Embryonic facial prominence (tissue), 1 donor: ENCODE data around the gene DEDD.
"Not testable (repeated sequence)": the region's sequence is repeated elsewhere in the genome, so short reads cannot be mapped to it uniquely, and the experiment has no call there.

Experiments used
- DNase-seq: peaks from one replicate; pipeline ENCODE4 v3.0.0-alpha.2; 2016; ENCODE audit errors: extremely low spot score

Gene DEDD

DNA sequence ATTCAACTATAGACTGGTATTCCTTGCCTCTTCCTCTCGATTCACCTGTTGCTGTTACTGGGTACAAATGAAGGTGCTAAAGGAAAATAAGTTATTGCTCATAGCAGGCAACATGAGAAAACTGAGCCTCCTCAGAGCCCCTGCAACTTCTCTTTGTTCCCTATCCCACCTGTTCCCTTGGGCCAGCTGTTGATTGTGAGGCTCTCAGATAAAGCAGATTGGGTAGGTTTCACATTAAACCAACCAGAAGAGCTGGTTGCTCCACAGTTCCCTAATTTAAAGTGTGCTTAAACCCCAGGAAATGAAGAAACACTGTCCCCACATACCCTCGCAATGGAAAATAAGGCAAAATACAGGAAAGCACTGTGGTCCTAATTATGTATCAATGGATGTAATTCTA, 4.8 kb downstream of the DEDD start:
- no peak for DNase-seq

DNA sequence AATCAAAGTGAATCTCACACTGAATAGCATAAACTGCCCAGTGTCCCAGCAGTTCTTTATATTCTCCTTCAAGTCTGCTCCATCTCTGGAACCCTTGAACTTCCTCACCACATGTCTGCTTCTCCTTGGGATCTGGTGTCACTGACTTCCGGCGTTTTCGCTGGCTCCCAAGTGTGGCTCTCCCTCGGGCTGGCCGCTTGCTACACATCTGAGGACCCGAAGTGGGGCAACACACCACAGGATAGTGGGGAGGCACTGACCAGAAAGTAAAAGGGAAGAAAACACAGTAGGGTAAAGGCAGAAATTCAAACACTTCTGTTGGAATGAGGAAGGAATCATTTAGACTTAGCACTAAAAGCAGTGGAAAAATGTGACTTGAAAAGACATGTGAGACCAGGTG, 9.5 kb downstream of the DEDD start:
- DNase-seq = no peak

DNA sequence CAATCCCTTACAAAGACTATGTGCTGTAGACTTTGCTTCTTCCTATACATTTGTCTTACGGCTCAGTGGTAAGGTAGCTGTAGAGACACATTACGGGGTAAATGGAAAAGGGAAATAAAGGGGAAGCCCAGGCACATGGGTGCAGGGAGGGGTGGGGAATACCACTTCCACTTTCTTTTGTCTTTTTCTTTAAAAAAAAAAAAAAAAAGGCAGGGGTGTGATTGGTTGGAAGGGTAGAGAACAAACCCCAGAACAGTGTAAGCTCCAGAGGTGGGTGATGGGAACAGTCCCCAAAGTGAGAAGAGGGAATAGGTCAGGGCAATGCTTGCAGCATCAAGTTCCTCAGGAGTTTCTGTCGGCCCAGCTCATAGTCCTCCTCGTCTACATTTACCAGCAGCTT, 10.6 kb downstream of the DEDD start:
- no peak for DNase-seq

DNA sequence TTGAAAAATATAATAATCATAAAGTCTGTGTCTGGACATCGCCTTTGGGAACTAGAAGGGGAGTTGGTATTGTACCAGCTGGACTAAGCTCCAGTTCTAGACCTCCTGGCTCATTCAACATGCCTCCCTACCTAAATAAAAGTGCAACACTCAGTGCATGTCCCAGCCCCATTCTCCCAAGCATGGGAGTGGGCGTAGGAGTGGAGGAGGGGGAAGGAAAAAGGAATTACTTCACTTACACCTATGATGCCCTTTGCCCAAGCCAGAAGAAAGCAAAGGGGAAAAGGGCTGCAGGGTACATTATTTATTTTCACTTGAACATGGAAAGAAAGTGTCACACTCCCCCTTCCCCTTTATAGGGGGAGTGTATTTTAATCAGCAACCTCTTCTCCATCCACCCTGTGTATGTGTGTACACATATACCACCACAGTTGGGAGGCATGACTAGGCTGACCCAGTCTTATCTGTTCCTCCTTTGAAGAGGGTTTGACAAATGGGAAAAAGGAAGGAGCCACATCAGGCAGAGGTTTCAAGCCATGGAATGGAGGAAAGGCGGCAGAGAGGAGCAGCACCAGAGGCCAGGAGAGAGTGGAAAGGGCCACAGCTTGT, 11.3 kb downstream of the DEDD start:
- DNase-seq = no peak

DNA sequence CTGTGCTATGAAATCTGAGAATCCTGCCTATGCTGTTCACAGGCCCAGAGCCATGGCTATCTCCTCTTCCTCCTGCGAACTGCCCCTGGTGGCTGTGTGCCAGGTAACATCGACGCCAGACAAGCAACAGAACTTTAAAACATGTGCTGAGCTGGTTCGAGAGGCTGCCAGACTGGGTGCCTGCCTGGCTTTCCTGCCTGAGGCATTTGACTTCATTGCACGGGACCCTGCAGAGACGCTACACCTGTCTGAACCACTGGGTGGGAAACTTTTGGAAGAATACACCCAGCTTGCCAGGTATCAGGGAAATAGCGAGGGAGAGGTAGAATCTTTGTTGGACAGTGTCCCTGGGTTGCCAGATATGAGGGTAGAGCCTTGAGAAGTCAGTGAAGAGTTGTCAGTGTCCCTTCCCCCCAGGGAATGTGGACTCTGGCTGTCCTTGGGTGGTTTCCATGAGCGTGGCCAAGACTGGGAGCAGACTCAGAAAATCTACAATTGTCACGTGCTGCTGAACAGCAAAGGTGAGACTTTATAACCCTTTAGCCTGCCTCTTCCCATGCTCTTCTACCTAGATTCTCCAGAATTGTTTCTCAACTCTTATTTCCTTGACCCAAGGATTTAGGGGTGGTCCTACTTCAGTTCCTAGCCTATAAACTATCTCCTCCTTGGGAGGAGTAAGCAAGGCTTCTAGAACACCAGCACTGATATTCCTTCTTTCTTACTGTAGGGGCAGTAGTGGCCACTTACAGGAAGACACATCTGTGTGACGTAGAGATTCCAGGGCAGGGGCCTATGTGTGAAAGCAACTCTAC, 13.2 kb downstream of the DEDD start:
- DNase-seq = peak; percentile 68

DNA sequence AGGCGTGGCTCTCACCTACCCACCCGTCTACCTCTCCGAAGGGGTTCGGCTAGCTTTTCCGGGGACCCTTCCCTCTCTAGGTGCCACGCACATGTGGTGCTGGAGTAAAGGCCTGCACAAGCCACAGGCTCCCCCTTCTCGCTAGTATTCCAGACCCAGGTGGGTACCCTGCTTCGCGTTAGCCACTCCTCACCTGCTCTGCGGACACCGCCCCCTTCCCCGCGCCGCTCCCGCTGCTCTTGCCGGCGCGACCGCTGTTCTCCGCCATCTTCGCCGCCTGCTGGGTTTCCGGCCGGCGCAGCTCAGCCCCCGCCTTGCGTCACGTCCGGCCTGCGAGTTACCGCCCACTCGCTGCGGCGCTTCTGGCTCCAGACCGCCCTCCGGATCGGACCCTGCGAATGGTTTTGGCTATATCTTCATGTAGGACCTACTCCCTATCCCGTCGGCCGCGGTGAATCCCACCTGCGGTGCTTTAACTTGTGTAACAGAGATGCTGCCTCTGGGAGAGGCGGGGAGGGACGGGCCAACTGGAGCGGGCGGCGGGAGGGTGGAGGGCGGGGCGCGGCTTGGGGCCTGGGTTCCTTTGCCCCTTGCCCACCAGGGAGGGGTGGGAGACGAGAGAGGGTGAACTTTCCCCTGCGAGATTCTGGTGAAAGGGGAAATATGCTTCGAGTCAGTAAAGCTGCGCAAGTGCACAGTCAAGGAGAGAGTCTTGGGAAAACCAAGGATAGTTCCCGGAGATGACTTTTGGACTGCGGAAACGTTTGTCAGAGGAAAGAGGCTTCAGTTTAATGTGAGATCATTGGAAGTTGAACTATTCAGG, 14.5 kb downstream of the DEDD start, which contains the start of the genes NIT1 and PFDN2:
NIT1 (plus strand) TSS at position 347 of the 823 bp plus-strand sequence; CDS start at position 419, 72 bp downstream.
PFDN2 (minus strand) TSS at position 279 of the 823 bp plus-strand sequence; CDS start at position 268, 11 bp downstream.
- peak; percentile 71 for DNase-seq

DNA sequence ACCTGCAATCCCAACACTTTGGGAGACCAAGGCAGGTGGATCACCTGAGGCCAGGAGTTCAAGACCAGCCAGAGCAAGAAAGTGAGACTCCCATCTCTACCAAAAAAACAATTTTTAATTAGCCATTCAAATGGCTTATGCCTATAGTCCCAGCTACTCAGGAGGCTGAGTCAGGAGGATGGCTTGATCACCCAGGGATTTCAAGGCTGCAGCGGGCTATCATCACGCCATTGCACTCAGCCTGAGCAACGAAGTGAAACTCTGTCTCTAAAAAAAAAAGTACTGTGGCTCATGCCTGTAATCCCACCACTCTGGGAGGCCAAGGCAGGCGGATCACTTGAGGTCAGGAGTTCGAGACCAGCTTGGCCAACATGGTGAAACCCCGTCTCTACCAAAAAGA, 16.5 kb downstream of the DEDD start:
- DNase-seq = not testable (repeated sequence)

DNA sequence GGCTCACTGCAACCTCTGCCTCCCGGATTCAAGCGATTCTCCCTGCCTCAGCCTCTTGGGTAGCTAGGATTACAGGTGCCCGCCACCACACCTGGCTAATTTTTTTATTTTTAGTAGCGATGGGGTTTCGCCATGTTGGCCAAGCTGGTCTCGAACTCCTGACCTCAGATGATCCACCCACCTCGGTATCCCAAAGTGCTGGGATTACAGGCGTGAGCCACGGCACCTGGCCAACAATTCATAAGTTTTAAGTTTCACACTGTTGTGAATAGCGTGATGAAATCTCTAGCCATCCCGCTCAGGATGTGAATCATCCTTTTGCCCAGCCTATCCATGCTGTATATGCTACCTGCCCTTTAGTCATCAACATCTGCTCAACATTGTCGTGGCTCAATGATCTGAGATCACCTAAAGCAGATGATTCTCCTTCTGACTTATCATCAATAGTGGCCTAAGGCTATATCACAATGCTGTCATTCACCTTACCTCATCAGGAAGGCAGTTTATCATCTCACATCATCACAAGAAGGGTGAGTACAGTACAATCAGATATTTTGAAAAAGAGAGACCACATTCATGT, 17.2 kb downstream of the DEDD start:
- DNase-seq = no peak

DNA sequence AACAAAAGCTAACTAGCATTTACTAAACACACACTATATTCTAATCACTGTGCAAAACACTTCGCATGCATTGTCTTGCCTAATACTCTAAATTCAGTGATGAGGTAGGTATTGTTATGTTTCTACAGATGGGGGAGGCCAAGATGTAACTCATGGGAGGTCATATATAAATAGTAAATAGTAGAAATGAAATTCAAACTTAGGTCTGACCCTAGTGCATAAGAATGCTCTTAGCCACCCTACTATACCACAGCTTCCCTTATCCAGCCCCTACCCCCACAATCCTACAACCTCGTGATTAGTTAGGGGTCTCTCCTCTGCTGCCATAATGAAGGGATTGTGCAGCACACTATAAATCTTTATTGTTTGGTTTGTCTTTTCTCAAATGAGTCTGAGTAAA, 17.9 kb downstream of the DEDD start:
- no peak for DNase-seq

DNA sequence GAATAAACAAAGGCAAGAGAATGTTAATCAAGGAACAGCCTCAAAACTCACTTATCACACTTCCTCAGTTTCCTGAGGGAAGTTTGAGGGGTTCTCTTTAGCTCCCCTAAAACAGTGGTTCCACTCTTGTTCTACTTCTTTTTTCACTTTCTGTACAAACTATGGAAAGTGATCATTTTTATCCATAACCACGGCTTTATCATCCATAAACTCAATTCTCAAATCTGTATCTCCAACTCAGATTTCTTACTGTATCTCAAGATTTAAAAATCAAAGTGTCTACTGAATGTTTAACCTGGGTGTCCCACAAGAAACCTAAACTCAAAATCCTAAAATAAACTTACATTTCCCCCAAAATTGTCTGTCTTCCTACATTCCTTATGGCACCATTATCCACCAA, 18.6 kb downstream of the DEDD start:
- DNase-seq = no peak

DNA sequence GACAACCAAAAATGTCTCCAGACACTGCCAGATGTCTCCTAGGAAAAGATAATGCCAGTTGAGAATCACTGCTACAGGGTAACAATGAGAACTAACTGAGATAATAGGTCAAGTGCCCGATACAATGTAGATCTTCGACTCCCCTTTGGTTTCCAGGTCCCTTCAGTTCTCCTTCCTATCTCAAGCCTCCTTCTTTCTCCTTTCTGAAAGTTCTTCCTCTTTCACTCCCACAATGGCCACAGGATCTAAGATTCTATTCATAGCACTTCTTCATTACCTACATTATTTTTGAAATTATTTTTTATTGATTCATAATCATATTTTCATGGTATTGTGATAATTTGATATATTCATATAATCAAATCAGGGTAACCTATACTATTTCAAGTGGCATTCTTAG, 20.9 kb downstream of the DEDD start:
- DNase-seq = no peak

DNA sequence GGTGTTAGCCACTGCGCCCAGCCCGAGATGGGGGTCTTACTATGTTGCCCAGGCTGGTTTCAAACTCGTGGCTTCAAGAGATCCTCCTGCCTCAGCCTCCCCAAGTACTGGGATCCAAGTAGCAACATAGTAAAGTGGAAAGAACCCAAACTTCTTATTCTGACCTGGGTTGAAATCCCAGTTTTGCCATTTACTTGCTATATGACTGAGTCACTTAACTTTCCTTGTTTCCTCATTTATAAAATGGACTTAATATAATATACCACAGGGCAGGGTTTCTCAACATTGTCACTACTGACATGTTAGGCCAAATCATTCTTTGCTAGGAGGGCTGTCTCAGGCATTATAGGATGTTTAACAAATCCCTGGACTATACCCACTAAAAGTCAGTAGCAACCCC, 21.4 kb downstream of the DEDD start:
- DNase-seq = no peak

DNA sequence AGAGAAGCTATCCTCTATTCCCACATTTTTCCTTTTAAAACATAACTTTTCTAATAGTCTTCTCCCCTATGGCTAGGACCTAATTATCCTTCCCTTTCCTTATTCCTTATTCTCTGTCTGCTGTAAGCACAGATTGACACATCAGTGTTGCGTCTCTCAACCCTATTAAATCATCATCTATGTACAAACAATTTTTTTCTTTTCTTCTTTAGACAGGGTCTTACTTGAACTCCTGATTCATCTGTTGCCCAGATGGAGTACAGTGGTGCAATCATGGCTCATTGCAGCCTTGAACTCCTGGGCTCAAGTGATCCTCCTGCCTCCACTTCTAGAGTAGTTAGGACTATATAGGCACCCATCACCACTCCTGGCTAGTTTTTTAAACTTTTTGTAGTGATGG, 26.0 kb downstream of the DEDD start:
- DNase-seq = no peak

DNA sequence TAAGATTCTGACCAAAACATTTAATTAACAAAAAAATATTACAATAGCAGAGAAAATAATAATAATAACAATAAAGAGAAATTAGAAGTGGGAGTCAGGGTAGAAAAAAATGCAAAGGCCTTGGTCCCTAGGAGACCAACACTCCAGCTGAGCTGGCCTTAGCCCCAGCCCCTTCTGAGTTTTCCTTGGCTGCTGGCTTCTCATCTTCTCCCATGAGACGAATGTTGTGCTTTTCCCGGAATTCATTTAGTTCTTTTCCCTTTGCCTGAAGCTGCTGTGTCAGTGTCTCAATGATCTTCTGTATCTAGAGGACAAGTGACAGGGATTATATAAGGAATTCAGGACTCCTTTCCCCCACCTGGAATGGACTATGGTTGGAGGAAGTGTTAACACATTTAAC, 31.9 kb downstream of the DEDD start:
- no peak for DNase-seq

DNA sequence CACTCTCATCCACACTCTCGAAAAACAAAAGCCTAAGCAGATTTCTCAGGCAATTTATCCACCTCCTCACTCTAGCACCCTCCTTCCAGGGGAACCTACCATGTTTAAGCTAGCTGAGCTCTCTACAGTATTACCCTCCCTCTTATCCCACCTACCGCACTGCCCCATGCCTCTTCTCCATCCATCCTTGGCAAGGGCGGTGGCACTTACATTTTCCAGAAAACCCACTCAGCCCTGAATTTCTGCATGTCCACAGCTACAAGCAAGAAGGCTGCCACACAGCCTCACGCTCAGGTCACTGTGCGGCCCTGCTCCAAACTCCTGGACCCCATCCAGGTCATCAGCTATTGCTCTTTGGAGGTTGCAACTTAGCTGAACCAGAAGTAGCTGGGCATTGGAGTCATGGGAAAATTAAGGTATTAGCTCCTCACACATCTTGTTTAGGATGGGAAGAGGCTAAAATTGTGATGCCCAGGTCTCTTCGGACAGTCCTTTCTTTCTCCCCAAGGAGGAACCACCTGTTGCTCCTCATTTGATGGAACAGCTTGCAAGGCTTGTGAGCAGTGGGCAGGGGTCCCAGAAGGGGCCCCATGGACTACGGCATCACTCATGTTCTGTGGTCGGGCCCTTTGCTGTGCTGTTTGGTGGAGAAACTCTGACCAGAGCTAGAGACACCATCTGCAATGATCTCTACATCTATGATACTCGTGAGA, 33.2 kb downstream of the DEDD start:
- DNase-seq = no peak

DNA sequence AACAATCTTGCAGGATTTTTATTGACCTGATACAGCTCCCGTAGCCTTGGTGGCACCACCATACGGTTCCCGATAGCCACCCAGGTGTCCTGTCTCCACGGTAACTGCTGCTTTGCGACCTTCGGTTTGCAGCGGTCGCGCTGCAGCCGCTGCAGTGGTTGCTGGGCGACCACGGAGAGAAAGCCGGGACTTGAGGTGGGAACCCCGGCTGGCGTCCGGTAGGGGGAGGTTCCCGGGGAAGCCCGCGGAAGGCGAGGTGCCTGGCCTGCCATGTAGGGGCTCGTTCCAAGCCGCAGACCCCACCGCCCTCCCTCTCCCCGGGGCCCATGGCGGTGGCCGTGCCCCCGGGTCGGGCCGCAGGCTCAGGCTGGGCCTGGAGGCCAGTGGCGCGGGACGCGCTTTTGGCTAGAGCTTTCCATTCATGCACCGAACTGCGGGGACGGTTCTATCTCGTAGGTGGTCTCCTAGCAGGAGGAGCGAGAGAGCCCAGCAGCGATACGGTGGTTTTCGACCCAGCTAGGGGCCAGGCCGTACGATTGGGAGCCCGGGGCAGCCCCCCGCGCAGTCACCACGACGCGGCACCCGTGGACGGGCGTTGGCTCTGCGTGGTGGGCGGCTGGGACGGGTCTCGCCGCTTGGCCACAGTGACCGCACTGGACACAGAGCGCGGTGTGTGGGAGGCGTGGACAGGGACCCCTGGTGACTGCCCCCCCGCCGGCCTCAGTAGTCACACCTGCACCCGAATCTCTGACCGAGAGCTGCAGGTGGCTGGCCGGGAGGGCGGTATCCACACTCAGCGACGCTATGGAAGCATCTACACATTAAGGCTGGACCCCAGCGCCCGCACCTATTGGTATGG, 34.0 kb downstream of the DEDD start, which contains the start of gene KLHDC9:
KLHDC9 (plus strand) TSS at position 152 of the 859 bp plus-strand sequence; CDS start at position 327, 175 bp downstream.
- no peak for DNase-seq

DNA sequence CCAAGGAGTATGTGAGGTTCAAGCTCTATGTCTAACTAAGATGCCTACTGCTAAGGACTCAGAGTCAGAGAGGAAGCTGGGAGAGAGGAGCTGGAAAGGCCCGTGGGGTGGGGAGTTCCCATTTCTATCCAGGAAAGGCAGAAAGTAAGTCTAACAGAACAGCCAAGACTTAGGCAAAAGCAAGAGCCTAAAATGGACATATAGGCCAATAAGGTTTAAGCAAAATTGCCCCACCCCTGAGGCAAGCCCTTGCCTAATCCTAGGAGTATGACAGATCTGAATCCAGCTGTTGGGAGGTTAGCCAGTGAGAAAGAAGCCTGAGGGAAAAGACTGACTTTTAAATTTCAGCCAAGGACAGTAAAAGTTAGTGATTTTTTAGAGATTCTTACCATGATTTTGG, 35.9 kb downstream of the DEDD start:
- DNase-seq = no peak

DNA sequence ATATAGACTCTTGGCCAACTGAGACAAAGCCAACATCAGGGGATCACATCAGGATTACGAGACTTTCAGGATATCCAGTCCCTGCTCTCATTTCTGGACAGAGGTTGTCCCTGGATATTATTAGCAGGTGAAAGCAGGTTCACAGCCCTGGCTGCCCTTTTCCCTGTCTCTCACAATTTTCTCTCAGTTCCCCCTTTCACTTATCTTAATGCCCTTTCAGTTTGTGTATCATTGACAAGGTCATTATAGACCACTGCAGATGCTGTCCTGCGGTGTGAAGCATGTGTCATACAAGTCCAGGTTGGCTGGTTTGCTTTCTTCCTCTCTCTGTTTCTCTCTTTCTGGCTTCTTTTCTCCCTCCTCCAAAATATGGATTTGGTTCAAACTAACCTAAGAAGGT, 36.5 kb downstream of the DEDD start:
- DNase-seq = no peak

DNA sequence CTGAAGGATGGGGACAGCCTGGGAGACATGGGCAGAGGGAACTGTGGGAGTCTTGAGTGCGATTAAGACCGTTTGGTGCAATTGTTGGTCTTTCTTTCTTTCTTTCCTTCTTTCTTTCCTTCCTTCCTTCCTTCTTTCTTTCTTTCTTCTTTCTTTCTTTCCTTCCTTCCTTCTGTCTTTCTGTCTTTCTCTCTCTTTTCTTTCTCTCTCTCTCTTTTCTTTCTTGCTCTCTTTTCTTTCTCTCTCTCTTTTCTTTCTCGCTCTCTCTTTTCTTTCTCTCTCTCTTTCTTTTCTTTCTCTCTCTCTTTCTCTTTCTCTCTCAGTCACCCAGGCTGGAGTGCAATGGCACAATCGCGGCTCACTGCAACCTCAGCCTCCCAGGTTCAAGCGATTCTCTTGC, 37.2 kb downstream of the DEDD start:
- no peak for DNase-seq

DNA sequence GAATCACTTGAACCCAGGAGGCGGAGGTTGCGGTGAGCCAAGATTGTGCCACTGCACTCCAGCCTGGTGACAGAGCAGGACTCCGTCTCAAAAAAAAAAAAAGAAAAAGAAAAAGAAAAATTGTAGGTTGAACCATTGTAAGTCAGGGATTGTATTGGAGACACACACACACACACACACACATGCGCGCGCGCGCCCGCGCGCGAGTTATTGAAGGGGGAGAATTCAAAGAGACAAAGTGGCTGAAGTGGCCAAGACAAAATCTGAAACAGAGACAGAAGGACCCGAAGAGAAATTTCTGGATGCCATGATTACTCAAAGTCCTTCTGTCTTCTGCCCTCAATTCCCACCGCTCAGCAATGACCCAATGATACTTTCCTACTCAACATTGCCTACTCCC, 38.0 kb downstream of the DEDD start:
- no peak for DNase-seq
